Bronchial epithelial cell (primary cell): Measurements from ENCODE around the gene STYXL2. TPM values are rescaled to one million over a fixed set of nuclear protein-coding genes. Genes with fewer than 3 reads are reported as not detected.
A peak's percentile ranks its signal among the peaks of the same experiment; 100 is the strongest.

ENCODE experiments used
- DNase-seq: peaks from one replicate; pipeline ENCODE4 v3.0.0-alpha.2; 2010; ENCODE audit warnings: low read depth
- FAIRE-seq: peaks from 2 replicates; lab custom pipeline; 2011; peaks lifted over from hg19 to GRCh38; lab: Jason Lieb, UNC
- H3K27me3 ChIP-seq: 2 replicates; pipeline ENCODE4 v1.5.1; 2011; ENCODE audit warnings: low read length; ENCODE audit not compliant: control insufficient read depth, insufficient read depth
- H3K36me3 ChIP-seq: 2 replicates; pipeline ENCODE4 v1.5.1; 2011; ENCODE audit warnings: low read length; ENCODE audit not compliant: control insufficient read depth, insufficient read depth
- H3K4me3 ChIP-seq: 2 replicates; pipeline ENCODE4 v1.5.1; 2011; ENCODE audit warnings: mild to moderate bottlenecking, low read depth, low read length, control low read depth
- CTCF ChIP-seq: IDR thresholded peaks from 2 replicates; pipeline ENCODE4 v1.5.1; 2011; ENCODE audit warnings: mild to moderate bottlenecking, moderate library complexity, low read length, control low read depth, inconsistent platforms; ENCODE audit not compliant: insufficient read depth, severe bottlenecking
- total RNA-seq: library from RNA; depleted of rRNA; stranded (reverse); fragments of >200 nt; gene quantifications from 2 replicates; pipeline ENCODE4 v1.2.1, GENCODE V29; 2014

Gene STYXL2
- total RNA-seq: not detected in 2 replicates

DNA sequence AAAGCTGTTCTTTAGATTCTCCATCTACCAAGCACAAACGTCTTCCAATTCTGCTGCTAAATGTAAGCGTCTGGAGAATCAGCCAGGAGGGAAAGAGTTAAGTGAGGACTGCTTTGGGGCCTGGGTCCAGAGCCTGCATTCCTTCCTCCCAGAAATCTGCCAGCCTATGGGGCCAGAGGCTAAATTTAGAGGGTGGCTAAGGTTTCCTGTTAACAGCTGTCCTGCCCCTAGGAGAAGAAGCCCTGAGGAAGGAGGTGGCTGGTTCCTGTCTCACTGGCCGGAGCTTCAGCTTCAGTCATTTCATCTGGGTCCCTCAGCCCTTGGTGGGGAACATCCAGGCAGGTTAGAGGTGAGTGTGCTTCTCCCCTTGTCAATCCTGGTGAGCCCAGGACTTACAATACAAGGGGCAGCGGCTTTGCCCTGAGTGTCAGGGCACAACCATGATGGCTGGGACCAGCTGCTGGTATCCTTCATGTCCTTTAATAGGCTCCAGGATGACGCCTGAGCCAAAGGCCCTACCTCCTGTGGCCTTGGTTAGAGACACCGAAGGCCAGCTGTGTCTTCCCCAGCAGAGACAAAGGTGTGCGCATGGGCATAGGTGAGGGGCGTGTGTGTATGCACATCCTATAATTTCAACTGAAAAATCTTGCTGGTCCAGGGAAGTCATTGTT, at the start of gene STYXL2:
Gene STYXL2 (plus strand): TSS at position 230 of the 671 bp plus-strand sequence. CDS start 775 bp downstream, outside the sequence.
- DNase-seq (no peak), FAIRE-seq (no peak)
- no peak for TF ChIP-seq CTCF
- no peaks in the 10 kb centered on the region for H3K36me3 ChIP-seq
- H3K27me3 ChIP-seq: no peaks in the 10 kb centered on the region
- H3K4me3 ChIP-seq: no peak within 1 kb of the TSS

- FAIRE-seq (no peak), DNase-seq (no peak)
- no peak for TF ChIP-seq CTCF
- no peak overlapping the region for H3K4me3 ChIP-seq
- no peaks in the 10 kb centered on the region for H3K36me3 ChIP-seq
- no peaks in the 10 kb centered on the region for H3K27me3 ChIP-seq
Measured at GRCh38 chr1:167051907-167052306, 42.0 kb upstream of the STYXL2 start.

DNA sequence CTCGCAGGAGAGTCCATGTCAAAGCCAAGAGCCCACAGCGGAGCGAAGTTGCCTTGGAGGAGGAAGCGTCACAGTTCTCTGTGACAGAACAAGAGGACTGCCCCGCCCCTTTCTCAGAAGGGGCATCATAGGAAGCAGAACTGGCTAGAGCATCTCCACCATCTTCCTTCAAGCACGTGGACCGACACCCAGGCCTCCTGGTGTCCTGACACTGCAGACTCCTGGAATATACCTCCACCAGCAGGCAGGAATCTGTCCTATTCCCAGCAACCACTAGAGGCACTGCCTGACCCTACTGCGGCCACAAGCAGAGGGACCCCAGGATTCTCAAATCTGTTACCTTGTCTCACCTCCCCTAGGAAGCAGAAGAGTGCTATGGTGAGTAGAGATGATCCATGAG, 41.5 kb upstream of the STYXL2 start:
- H3K36me3 ChIP-seq: no peaks in the 10 kb centered on the region
- no peaks in the 10 kb centered on the region for H3K27me3 ChIP-seq
- no peak for FAIRE-seq
- DNase-seq: peak; percentile 13
- H3K4me3 ChIP-seq: no peak overlapping the region
- TF ChIP-seq CTCF: peak; percentile 59

DNA sequence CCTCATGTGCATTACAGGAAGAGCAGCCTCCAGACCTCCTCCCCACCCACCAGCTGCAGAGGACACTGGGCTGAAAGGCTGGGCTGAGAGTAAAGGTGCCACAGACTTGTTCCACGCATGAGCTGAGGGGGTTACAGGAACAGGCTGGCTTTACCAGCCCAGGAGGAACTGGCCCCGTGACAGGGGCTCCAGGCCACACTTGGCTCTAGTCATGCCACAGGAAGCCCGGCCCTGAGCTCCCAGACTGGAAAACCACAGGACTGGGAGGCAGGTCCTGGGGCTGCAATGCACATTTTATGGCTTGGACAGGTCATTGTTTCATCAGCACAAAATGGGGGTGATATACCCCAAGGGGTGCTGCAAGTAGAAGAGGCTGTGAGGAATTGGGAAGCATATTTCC, 39.3 kb upstream of the STYXL2 start:
- Histone ChIP-seq H3K27me3 (no peaks in the 10 kb centered on the region), H3K36me3 (no peaks in the 10 kb centered on the region), H3K4me3 (no peak overlapping the region)
- TF ChIP-seq CTCF: no peak
- FAIRE-seq: no peak
- no peak for DNase-seq

GRCh38 chr1:167054946-167055630, 38.8 kb upstream of the STYXL2 start:
- FAIRE-seq: no peak
- no peak for DNase-seq
- TF ChIP-seq CTCF: no peak
- Histone ChIP-seq H3K27me3 (no peaks in the 10 kb centered on the region), H3K36me3 (no peaks in the 10 kb centered on the region), H3K4me3 (no peak overlapping the region)
